LNCAP (cell line): ENCODE data around the gene GRID1.
A peak's percentile ranks its signal among the peaks of the same experiment; 100 is the strongest.

Source experiments
- CTCF ChIP-seq: fragments of 450-650 bp; IDR thresholded peaks from 2 replicates; pipeline ENCODE4 v1.5.1; 2017; ENCODE audit warnings: mild to moderate bottlenecking

Gene GRID1

GRCh38 chr10:85792533-85792858, 574.1 kb downstream of the GRID1 start:
- TF ChIP-seq CTCF = no peak

- TF ChIP-seq CTCF = peak; percentile 7; the same call in 1 of the 2 replicates
These were observed 574.6 kb downstream of the GRID1 start for GRCh38 chr10:85791818-85792532.

GRCh38 chr10:85789982-85790789, 576.4 kb downstream of the GRID1 start:
- no peak for TF ChIP-seq CTCF

GRCh38 chr10:85789125-85789524, 577.5 kb downstream of the GRID1 start:
- no peak for TF ChIP-seq CTCF

GRCh38 chr10:85788570-85788969, 578.0 kb downstream of the GRID1 start:
- no peak for TF ChIP-seq CTCF

GRCh38 chr10:85787881-85788280, 578.7 kb downstream of the GRID1 start:
- no peak for TF ChIP-seq CTCF

- no peak for TF ChIP-seq CTCF
These were observed 579.2 kb downstream of the GRID1 start for GRCh38 chr10:85787393-85787792.
